Mammary epithelial cell (primary cell): Measurements from ENCODE around the gene NPHP3.

ENCODE experiments used
- EZH2 ChIP-seq: IDR thresholded peaks from 2 replicates; pipeline ENCODE4 v1.6.1; 2012; ENCODE audit warnings: low read length, inconsistent platforms, borderline replicate concordance
- TF ChIP-seq, protein P1 (sequence below), 2 donors: IDR thresholded peaks in 1 of 2; conservative IDR thresholded peaks in 1 of 2; 2 replicates each; pipeline ENCODE4 v1.5.1; 2011 to 2012; ENCODE audit warnings: inconsistent platforms in 2 of 2, low read length in 2 of 2, mild to moderate bottlenecking in 2 of 2, control low read depth in 1 of 2, low read depth in 1 of 2; ENCODE audit not compliant: insufficient read depth in 1 of 2; ENCODE audit errors: extremely low read depth in 1 of 2

DNA sequence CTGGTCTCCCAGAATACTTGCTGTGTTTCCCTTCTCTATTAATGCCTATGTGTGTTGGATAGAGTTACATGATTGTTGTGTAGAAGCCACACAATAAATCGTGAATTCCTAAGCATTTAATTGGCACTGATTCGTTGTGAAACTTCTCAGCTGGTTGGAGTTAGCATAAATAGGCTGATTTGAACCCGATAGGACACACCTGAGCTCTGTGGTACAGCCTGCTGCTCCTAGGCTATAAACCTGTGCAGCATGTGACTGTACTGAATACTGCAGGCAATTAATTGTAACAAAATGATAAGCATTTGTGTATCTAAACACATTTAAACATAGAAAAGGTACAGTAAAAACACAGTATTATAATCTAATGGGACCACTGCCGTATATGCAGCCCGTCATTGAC lies 67.5 kb downstream of the NPHP3 start:
- TF ChIP-seq, protein P1, sequence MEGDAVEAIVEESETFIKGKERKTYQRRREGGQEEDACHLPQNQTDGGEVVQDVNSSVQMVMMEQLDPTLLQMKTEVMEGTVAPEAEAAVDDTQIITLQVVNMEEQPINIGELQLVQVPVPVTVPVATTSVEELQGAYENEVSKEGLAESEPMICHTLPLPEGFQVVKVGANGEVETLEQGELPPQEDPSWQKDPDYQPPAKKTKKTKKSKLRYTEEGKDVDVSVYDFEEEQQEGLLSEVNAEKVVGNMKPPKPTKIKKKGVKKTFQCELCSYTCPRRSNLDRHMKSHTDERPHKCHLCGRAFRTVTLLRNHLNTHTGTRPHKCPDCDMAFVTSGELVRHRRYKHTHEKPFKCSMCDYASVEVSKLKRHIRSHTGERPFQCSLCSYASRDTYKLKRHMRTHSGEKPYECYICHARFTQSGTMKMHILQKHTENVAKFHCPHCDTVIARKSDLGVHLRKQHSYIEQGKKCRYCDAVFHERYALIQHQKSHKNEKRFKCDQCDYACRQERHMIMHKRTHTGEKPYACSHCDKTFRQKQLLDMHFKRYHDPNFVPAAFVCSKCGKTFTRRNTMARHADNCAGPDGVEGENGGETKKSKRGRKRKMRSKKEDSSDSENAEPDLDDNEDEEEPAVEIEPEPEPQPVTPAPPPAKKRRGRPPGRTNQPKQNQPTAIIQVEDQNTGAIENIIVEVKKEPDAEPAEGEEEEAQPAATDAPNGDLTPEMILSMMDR (conservative IDR thresholded peaks at IDR 0.05 in 1 of 2, IDR thresholded peaks at IDR 0.05 in 1 of 2; ENCODE audit: extremely low read depth in 1 of 2, insufficient read depth in 1 of 2, low read depth in 1 of 2, low read length in 2 of 2): no peak
- TF ChIP-seq EZH2: no peak
